Measurements from ENCODE around the gene KCNJ9.

The KCNJ9 gene

DNA sequence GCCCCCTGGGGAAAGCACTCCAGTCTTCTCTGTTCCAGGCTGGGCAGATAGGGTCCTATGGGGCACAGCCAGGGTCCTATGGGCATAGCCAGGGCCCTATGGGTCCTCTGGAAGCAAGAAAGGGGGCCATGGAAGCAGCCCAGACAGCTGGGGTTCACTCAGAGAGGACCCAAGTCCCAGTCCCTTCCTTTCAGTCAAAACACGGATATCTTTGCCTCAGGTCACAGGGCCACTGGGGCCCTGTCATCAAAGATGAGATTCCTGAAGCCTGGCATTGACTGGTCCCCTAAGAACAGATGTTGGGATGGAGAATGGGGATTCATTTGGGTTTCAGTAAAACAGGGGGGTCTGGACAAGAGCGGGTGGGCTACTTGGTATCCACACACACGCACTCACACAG, 8.5 kb downstream of the KCNJ9 start:
- DNase-seq = no peak

GRCh38 chr1:160090760-160091159, 9.4 kb downstream of the KCNJ9 start:
- no peak for DNase-seq

GRCh38 chr1:160091666-160092223, 10.4 kb downstream of the KCNJ9 start:
- no peak for DNase-seq

DNA sequence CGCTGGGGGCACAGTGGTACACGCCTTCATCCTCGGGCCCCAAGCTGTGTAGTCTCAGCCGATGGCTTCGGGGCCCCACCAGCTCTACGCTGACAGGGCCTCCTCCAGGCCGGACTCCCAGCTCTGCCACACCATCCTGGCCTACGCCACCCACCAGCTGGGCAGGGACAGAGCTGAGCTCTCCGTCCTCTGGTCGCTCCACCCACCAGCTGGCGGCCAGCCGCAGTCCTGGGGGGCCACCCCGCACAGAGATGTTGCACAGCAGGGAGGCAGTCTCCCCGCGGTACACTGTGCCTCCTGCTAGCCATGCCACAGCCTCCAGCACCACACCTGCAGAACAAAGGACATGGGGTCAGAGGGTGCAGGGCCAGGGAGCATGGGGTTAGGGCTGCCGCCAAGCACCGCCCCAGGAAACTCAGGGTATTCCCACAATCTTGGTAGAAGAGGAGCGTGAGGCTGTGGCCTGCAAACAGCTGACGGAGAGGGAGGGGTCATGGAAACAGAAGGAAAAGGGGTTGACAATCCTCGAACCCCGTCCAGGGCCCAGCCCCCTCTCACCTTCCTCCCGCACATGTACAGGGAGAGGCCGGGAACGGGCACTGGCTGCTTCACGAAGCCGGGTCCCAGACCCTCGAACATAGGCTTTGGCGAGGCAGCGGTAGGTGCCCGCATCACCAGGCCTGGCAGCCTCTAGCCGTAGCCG, 11.2 kb downstream of the KCNJ9 start:
- DNase-seq = no peak

DNA sequence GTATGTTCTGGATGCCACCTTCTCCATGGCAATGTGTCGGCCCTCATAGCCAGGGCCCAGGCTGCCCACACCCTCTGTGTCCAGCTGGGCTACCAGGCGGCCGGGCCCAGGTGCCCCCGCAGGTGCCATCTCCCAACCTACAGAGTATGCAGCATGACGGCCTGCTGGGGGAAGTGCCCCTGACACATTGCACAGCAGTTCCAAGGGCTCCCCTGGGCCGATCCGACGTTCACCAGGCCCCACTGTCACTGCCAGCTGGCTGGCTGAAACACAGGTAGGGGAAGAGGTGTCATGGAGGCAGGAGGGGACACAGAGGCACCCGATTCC, 11.7 kb downstream of the KCNJ9 start:
- no peak for DNase-seq

GRCh38 chr1:160093624-160094290, 12.4 kb downstream of the KCNJ9 start:
- DNase-seq = no peak

- DNase-seq = no peak
These were observed 12.9 kb downstream of the KCNJ9 start for GRCh38 chr1:160094291-160094625.

GRCh38 chr1:160094806-160095205, 13.5 kb downstream of the KCNJ9 start:
- no peak for DNase-seq

DNA sequence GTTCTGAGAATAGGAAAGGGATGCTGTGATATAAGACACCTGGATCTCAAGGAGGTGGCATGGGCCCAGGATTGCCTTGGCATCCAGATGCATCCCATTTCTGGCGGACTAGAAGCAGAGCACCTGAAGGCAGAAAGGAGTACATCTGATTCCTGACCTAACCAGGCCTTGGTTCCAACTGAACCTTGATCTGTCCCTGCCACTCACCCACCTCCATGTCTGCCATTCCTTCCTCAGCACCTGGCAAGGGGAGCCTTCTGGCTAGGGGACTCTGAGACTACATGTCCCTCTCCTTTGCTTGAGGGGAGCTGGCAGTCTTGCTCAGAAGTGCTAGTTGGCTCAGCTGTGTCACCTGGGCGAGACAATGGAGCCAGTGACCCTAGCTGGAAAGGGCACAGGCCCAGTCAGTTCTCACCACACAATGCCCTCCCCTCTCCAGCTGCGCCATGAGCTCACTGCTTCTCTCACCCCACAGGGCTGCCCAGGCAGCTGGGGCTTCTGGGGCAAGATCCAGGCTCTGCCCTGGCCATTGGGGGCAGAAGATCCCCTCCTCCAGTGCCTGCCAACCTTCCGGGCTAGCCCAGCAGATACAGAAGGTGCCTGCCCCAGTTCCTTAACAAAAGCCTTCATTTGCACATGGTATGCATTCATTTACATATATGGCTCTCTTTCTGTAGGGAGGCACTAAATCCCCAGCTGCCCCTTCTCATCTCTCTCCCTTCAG, 14.2 kb downstream of the KCNJ9 start:
- no peak for DNase-seq

GRCh38 chr1:160096274-160097116, 15.2 kb downstream of the KCNJ9 start:
- DNase-seq = no peak

DNA sequence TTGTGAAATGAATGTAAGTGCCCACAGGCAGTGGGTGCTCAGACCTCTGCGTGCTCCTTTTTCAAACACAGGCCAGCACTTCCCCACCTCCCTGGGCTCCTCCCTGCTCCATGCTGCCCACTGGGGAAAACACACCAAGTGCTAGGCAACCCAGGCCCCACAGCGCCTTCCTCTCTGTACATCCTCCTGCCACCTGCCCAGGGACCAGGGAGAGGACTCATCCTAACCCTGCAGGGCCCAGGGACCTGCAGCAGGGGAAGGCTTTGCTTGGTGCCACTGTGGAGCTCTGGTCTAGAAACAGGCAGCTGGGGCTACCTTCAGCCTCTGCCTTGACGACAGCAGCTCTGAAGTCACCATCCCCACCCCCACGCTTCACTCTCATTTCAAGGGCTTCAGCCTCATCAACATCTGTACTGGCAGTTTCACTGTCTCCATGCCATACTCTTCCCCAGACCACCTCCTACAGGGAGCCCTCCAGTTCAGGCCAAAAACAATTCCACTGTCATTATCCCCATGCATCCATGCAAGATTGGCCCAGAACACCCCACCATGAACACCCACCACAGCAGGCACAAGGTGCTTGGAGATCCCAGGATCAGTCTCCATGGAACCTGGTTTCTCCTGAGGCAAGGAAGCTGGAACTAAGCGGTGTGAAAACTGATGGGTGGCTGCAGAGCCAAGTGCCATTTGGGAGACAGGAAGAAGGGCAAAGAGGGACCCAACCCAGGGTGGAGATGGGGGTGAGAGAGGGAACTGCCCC, 16.0 kb downstream of the KCNJ9 start:
- peak in 1 of 3 experiments; percentile 37 for DNase-seq

GRCh38 chr1:160097911-160098851, 16.8 kb downstream of the KCNJ9 start, which contains the start of gene IGSF8:
TSS of gene IGSF8 (minus strand) at chr1:160098619. CDS start at chr1:160098472, 147 bp downstream.
- peak; percentile 91 to 99 (median 95) for DNase-seq

DNA sequence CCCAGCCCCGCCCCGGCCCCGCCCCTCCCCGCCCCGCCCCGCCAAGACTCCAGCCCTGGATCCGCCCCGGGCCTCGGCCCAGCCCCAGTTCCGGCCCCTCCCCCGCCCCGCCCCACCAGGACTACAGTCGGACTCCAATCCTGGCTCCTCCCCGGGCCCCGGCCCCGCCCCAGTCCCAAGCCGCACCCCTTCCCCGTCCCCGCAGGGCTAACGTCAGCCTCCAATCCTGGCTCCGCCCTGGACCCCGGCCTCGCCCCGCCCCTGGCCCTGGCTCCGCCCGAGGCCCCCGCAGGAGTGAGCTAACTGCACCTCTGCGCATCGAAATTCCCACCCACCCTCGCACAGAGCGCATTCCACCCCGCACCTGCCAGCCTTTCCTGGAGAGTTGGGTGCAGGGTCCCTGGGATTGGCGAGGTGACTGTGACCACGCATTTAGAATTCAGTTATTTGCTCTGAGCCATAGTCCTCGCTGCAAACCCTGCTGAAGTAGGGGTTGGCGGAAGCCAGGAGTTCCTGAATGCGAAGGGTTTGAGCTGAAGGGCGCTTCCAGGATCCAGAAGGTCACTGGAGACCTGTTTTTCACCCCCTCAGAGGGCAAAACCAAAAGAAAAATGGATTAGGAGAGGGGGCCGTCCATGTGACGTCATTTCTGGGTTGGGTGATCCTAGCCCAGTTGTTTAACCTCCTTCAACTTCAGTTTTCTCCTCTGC, 17.7 kb downstream of the KCNJ9 start:
- peak; percentile 91 to 99 (median 95) for DNase-seq

DNA sequence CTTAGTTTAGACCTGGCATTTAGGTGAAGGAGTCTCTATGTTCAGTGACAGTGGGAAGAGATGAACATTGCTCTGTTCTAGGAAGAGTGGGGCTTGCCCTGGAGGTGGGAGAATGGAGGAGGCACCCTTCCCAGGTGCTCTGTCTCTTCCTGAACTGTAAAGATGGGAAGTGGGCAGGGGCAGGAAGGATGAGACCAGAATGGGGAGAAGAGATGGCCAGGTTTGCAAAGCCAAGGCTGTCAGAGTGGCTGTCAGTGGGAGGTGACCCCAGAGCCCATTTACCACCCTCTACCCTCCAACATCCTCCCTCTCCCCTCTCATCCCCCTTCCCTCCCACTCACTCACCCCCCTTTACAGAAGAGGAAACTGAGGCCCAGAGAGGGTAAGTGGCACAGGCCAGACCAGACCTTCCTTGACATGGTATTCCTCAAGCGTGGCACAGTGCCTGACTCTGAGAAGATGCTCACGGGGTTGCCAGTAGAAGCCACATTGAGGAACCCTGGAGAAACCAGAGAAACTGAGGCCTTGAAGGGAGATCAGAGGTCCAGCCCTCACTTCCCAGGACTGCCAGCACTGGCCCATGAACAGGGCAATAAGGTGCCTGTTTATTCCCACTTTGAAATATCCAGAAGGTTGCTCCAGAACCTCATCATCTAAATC, 18.5 kb downstream of the KCNJ9 start:
- DNase-seq = no peak

- peak; percentile 71 to 87 (median 86) for DNase-seq
These were observed 19.8 kb downstream of the KCNJ9 start for GRCh38 chr1:160101037-160101716.

DNA sequence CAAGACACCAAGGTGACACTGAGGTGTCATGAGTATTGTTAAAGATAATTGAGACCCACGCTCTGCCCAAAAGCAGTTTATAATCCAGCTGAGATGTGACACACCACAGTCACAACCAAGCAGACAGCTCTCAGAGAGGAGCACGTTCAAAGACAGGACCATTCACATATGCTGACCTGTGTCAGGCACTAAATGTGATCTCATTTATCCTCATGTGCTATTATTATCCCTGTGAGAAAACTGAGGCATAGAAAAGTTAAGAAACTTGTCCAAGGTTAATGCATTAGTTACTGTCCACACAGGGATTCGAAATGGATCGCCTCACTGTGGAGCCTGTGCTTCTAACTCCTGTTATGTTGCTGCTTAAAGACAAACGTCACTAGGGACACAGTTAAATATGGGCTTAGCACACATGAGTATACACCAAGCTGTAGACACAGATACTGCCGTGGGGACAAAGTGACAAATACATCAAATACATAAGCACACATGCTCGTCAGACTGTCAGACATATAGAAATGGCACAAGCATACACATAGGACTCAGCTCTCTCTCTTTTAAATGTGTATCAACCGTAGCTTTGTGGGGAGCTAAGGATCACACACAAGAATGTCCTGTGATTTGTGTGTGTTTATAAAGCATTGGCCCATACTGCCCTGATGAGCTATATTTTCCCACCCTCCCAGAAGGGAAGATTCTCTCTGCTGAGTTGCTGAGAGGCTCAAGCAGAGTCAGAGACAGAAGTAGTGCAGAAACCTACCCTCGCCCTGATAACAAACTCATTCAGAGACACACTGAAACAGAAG, 20.6 kb downstream of the KCNJ9 start:
- no peak for DNase-seq

- DNase-seq = no peak
These were observed 22.5 kb downstream of the KCNJ9 start for GRCh38 chr1:160103658-160104408.
